Smooth muscle cell (in vitro differentiated cells): Measurements from ENCODE around the gene PSG4. TPM values are rescaled to one million over a fixed set of nuclear protein-coding genes. Genes with fewer than 3 reads are reported as not detected.

Experiments
- DNase-seq: peaks from one replicate; lab custom pipeline; 2025; ENCODE audit not compliant: unreplicated experiment; lab: John Stamatoyannopoulos, UW
- H2AFZ ChIP-seq: fragments of 200-600 bp; sonication (generic); 2 replicates; pipeline ENCODE4 v1.6.0; 2016; ENCODE audit warnings: antibody characterized with exemption, low read depth, mild to moderate bottlenecking
- H3F3A ChIP-seq: fragments of 200-600 bp; sonication (generic); 2 replicates; pipeline ENCODE4 v1.6.0; 2017; ENCODE audit warnings: antibody characterized with exemption, low read depth
- H3K27ac ChIP-seq: fragments of 200-600 bp; sonication (generic); 2 replicates; pipeline ENCODE4 v1.5.1; 2016; ENCODE audit warnings: low read depth, mild to moderate bottlenecking
- H3K27me3 ChIP-seq: fragments of 200-600 bp; sonication (generic); 2 replicates; pipeline ENCODE4 v1.6.1; 2016; ENCODE audit warnings: low read depth, mild to moderate bottlenecking
- H3K36me3 ChIP-seq: fragments of 200-600 bp; sonication (generic); 2 replicates; pipeline ENCODE4 v1.5.1; 2016; ENCODE audit warnings: low read depth
- H3K4me1 ChIP-seq: fragments of 200-600 bp; sonication (generic); 2 replicates; pipeline ENCODE4 v1.5.1; 2016; ENCODE audit warnings: low read depth
- H3K4me2 ChIP-seq: fragments of 200-600 bp; sonication (generic); 2 replicates; pipeline ENCODE4 v1.6.0; 2016; ENCODE audit warnings: mild to moderate bottlenecking
- H3K4me3 ChIP-seq: fragments of 200-600 bp; sonication (generic); 2 replicates; pipeline ENCODE4 v1.5.1; 2016; ENCODE audit warnings: mild to moderate bottlenecking
- H3K79me2 ChIP-seq: fragments of 200-600 bp; sonication (generic); 2 replicates; pipeline ENCODE4 v1.6.0; 2016; ENCODE audit warnings: low read depth, mild to moderate bottlenecking
- H3K9ac ChIP-seq: fragments of 200-600 bp; sonication (generic); 2 replicates; pipeline ENCODE4 v1.6.0; 2016; ENCODE audit warnings: low read depth
- H3K9me3 ChIP-seq: fragments of 200-600 bp; sonication (generic); replicated peaks from 2 replicates; pipeline ENCODE4 v1.5.1; 2016; ENCODE audit warnings: low read depth
- H4K20me1 ChIP-seq: fragments of 200-600 bp; sonication (generic); 2 replicates; pipeline ENCODE4 v1.6.0; 2016; ENCODE audit warnings: low read depth
- WGBS: methylation state at CpG from one replicate; pipeline ENCODE4 v1.1.7; 2016; ENCODE audit warnings: low lambda C conversion rate; 5-methylcytosine and 5-hydroxymethylcytosine counted together
- polyA plus RNA-seq: library from polyadenylated mRNA; unstranded; fragments of >200 nt; fragmentation: Nextera tagmentation; extraction: Ambion mirVana; gene quantifications from 2 replicates; pipeline ENCODE4 v1.2.1, GENCODE V29; 2016
- total RNA-seq: library from RNA; depleted of rRNA; stranded (reverse); fragments of >200 nt; gene quantifications from 2 replicates; pipeline ENCODE4 v1.2.3, GENCODE V29; 2014
- TF ChIP-seq, protein P1 (sequence below): fragments of 200-600 bp; sonication (generic); IDR thresholded peaks from 2 replicates; pipeline ENCODE4 v1.5.1; 2017; ENCODE audit warnings: borderline replicate concordance, mild to moderate bottlenecking, antibody characterized with exemption; ENCODE audit not compliant: insufficient read depth, poor library complexity, severe bottlenecking

PSG4 gene
- total and polyA plus RNA-seq, 2 experiments from 2014 or later = not detected

DNA sequence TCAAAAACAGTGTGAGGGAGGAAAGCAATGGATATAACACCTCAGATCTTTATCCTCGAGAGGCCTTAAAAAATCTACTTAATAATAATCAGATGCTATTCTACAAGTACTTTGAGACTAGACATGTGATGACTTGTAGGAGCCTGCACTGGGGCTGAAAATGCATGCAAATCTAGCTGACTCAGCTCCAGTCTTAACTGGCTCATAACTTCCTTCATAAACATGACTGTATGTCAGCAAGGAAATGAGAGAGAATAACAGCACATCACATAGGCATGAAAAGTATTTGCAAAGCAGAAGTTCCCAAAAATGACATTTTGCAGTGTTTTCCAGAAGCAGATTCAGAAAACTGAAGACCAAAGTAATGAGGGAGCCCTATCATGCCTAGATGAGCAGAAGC lies 57.2 kb downstream of the PSG4 start:
- TF ChIP-seq, protein P1, sequence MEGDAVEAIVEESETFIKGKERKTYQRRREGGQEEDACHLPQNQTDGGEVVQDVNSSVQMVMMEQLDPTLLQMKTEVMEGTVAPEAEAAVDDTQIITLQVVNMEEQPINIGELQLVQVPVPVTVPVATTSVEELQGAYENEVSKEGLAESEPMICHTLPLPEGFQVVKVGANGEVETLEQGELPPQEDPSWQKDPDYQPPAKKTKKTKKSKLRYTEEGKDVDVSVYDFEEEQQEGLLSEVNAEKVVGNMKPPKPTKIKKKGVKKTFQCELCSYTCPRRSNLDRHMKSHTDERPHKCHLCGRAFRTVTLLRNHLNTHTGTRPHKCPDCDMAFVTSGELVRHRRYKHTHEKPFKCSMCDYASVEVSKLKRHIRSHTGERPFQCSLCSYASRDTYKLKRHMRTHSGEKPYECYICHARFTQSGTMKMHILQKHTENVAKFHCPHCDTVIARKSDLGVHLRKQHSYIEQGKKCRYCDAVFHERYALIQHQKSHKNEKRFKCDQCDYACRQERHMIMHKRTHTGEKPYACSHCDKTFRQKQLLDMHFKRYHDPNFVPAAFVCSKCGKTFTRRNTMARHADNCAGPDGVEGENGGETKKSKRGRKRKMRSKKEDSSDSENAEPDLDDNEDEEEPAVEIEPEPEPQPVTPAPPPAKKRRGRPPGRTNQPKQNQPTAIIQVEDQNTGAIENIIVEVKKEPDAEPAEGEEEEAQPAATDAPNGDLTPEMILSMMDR = no peak
- no peaks in the 10 kb centered on the region for H3K4me1 ChIP-seq
- H3K79me2 ChIP-seq = no peaks in the 10 kb centered on the region
- H3K9ac ChIP-seq = no peak overlapping the region
- 71% methylated on average over 1 of the region's 1 CpG for WGBS
- H3K9me3 ChIP-seq = no peaks in the 10 kb centered on the region
- H3K27me3 ChIP-seq = no peaks in the 10 kb centered on the region
- H3K4me3 ChIP-seq = no peak overlapping the region
- H3K27ac ChIP-seq = no peak overlapping the region
- no peak overlapping the region for H2AFZ ChIP-seq
- H3K36me3 ChIP-seq = no peaks in the 10 kb centered on the region
- H4K20me1 ChIP-seq = no peaks in the 10 kb centered on the region
- H3F3A ChIP-seq = no peaks in the 10 kb centered on the region
- DNase-seq = no peak
- H3K4me2 ChIP-seq = no peak overlapping the region

Other genes starting within 250 kb of the PSG4 start
- gene PSG11, start 179.2 kb downstream of the PSG4 start, total RNA-seq = not detected in 2 replicates
- gene PSG11, start 179.2 kb downstream of the PSG4 start, polyA plus RNA-seq = not detected in 2 replicates
- gene PSG2, start 122.9 kb downstream of the PSG4 start, total RNA-seq = not detected in 2 replicates
- gene PSG2, start 122.9 kb downstream of the PSG4 start, polyA plus RNA-seq = not detected in 2 replicates
- gene PSG5, start 19.1 kb downstream of the PSG4 start, total RNA-seq = not detected in 2 replicates
- not detected in 2 replicates for gene PSG5, start 19.1 kb downstream of the PSG4 start, polyA plus RNA-seq
- not detected in 2 replicates for gene PSG9, start 63.9 kb upstream of the PSG4 start, total RNA-seq
- gene PSG9, start 63.9 kb upstream of the PSG4 start, polyA plus RNA-seq = not detected in 2 replicates
- gene CD177, start 148.0 kb upstream of the PSG4 start, total RNA-seq = not detected in 2 replicates
- not detected in 2 replicates for gene CD177, start 148.0 kb upstream of the PSG4 start, polyA plus RNA-seq
- gene TEX101, start 209.3 kb upstream of the PSG4 start, total RNA-seq = not detected in 2 replicates
- gene TEX101, start 209.3 kb upstream of the PSG4 start, polyA plus RNA-seq = not detected in 2 replicates